ENCODE results near the gene RAMP2. TPM values are rescaled to one million over a fixed set of nuclear protein-coding genes. Genes with fewer than 3 reads are reported as not detected.

The RAMP2 gene
- total RNA-seq, 1 donor from 2014 or later: 127 TPM

DNA sequence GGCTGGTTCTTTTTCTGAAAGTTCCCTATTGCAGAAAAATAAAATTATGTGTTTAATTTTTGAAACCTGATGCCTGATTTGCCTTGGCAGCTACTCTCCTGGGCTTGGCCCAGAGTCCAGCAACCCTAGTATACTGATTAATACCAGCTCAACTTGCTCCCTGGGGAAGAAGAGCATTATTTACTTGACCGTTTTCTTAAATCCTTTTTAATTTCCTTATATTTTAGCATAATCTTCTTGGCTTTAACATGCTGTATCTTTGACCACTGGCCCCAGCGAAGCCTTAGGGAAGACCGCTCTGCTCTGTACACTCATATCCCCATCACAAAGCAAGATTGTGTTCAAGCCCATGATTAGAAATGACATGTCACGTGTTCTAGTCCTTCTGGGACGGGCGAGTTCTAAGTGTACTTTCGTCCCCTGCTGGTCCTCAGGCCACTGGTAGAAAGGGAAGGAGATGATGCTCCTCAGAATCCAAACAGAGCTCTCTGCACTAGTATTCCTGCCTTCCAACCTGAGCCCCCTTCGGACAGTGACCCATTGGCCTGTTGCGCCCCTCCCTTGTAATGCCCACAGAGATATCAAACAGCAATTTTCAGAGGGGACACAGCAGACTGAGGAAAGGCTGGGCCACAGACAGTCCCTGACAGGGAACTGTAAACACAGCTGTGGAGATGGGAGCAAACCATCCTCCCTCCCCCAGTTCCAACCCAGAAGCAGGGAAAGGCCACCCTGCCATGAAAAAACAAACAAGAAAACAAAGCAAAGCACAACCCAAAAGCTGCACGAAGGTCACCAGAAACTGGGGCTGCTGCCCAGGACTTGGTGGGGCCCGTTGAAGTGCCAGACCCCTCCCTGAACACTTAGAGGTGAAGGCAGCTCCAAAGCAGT is 11.9 kb upstream of the RAMP2 start:
- H3K4me1 ChIP-seq: peaks cover 33% of the 10 kb centered on the region
- no peaks in the 10 kb centered on the region for H3K9me3 ChIP-seq
- no peak overlapping the region for H3K4me3 ChIP-seq
- DNase-seq: no peak
- intact Hi-C loops (cut with DNase I): no loop called here
- H3K36me3 ChIP-seq: no peaks in the 10 kb centered on the region
- ATAC-seq: no peak
- H3K27ac ChIP-seq: peak overlapping the region; percentile 19
- no peaks in the 10 kb centered on the region for H3K27me3 ChIP-seq (ENCODE audit: low read depth)
- TF ChIP-seq, protein P1, sequence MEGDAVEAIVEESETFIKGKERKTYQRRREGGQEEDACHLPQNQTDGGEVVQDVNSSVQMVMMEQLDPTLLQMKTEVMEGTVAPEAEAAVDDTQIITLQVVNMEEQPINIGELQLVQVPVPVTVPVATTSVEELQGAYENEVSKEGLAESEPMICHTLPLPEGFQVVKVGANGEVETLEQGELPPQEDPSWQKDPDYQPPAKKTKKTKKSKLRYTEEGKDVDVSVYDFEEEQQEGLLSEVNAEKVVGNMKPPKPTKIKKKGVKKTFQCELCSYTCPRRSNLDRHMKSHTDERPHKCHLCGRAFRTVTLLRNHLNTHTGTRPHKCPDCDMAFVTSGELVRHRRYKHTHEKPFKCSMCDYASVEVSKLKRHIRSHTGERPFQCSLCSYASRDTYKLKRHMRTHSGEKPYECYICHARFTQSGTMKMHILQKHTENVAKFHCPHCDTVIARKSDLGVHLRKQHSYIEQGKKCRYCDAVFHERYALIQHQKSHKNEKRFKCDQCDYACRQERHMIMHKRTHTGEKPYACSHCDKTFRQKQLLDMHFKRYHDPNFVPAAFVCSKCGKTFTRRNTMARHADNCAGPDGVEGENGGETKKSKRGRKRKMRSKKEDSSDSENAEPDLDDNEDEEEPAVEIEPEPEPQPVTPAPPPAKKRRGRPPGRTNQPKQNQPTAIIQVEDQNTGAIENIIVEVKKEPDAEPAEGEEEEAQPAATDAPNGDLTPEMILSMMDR (IDR thresholded peaks at IDR 0.05): no peak

DNA sequence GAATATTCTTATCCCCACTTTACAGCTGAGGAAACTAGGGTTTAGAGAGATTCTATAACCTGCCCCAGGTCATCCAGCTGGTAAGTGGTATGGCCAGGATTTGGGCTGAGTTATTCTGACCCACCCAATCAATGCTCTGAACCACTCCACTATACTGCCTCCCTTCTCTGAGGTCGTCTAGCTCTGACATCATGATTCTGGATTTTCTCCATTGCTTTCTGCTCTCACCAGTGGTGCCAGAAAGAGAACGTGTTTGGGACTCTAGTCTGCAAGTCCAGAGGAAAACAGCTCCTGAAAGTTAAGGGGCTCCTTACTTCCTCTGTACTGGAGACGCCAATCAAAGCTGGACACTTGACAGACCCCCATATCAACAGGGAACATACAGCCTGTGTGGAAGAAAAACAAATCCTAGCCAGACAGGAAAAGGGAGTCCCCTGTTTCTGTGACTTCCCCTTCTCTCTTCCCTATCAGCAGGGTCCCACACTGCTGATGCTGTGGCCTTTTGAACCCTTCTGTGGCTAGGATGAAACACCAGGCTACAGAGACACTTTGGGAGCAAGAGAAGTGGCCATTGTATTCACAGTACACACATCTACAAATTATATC is 10.2 kb upstream of the RAMP2 start:
- no peak overlapping the region for H3K4me3 ChIP-seq
- peak in 1 of 2 donors; percentile 68 for ATAC-seq
- no peaks in the 10 kb centered on the region for H3K9me3 ChIP-seq
- no peaks in the 10 kb centered on the region for H3K36me3 ChIP-seq
- TF ChIP-seq, protein P1 (IDR thresholded peaks at IDR 0.05): no peak
- peak overlapping the region; percentile 19 for H3K27ac ChIP-seq
- no peaks in the 10 kb centered on the region for H3K27me3 ChIP-seq (ENCODE audit: low read depth)
- intact Hi-C loops (cut with DNase I): no loop called here
- DNase-seq: no peak
- H3K4me1 ChIP-seq: peaks cover 26% of the 10 kb centered on the region

DNA sequence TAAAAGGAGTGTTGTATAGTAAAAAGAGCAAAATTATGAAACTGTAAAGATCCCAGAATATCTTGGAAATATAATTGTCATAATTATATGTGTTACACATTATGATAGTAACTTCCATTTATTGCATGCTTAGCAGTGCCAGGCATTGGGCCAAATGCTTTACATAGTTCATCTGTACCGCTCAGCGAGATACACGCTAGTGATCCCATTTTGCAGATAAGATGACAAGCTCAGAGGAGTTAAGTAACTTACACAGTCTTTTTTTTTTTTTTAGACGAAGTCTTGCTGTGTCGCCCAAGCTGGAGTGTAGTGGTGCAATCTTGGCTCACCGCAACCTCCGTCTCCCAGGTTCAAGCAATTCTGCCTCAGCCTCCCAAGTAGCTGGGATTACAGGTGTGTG is 9.4 kb upstream of the RAMP2 start:
- Histone ChIP-seq H3K27ac (no peak overlapping the region), H3K9me3 (no peaks in the 10 kb centered on the region), H3K27me3 (ENCODE audit: low read depth) (no peaks in the 10 kb centered on the region), H3K4me3 (no peak overlapping the region), H3K4me1 (peaks cover 26% of the 10 kb centered on the region), H3K36me3 (no peaks in the 10 kb centered on the region)
- intact Hi-C loops (cut with DNase I): no loop called here
- no peak for ATAC-seq
- DNase-seq: no peak
- TF ChIP-seq, protein P1 (IDR thresholded peaks at IDR 0.05): no peak

DNA sequence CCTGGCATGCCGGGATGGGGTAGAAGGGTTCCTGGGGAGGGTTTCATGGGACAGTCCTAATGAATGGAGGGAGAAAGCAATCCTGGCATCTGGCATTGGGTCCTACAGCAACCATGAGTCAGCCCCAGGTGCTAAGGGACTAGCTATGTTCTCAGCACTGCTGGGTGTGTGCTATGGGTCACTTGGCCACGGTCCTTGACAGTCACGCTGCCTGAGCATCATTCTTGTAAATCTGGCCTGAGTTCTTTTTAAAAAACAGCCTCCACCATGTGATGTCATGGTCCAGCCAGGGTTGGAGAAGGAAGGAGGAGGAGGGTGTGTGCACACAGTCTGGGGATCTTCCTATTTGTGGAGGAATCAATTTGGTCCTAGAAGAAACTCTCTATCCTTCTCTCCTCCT is 6.2 kb upstream of the RAMP2 start:
- TF ChIP-seq, protein P1 (IDR thresholded peaks at IDR 0.05): no peak
- intact Hi-C loops (cut with DNase I): no loop called here
- ATAC-seq (peak in 1 of 2 donors; percentile 37), DNase-seq (no peak)
- H3K4me3 ChIP-seq: no peak overlapping the region
- no peak overlapping the region for H3K27ac ChIP-seq
- H3K36me3 ChIP-seq: no peaks in the 10 kb centered on the region
- peaks cover 21% of the 10 kb centered on the region for H3K4me1 ChIP-seq
- H3K9me3 ChIP-seq: no peaks in the 10 kb centered on the region
- H3K27me3 ChIP-seq (ENCODE audit: low read depth): no peaks in the 10 kb centered on the region

DNA sequence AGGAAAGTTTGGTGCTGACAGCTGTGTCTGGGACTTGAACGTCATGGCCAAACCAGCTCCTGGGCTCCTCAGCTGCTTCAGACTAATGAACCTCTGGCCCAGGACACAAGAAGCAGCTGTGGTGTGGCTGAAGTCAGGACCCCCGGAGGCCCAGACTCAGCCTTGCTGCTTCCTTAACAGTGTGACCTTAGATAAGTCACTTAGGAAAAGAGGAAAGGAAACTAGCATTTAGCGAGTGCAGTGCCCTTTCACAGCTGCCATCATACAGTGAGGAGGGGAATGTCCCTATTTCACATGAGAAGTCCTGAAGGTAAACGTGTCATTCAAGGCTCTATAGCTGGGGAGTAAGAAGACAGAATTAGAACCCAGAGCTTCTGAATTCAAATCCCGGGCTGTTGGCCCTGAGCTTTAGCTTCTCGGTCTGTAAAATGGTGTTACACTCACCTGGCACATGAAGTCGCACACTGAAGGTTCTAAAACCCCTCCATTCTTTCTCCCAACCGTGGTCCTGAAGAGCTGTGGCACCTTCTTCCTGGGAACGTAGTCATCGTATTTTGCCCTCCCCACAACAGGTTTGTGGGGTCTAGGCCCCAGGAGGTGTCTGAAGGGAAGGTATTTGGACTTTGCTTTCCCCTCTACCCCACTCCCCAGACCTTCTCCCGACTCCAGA is 910 bp upstream of the RAMP2 start:
- peak overlapping the region; percentile 83 for H3K27ac ChIP-seq
- H3K4me1 ChIP-seq: peaks cover 19% of the 10 kb centered on the region
- no peak for DNase-seq
- no peak for ATAC-seq
- intact Hi-C loops (cut with DNase I): loop anchor here (5.0 kb wide), 1 partner anchor 38 kb away; no protein-coding TSS in a partner anchor
- H3K9me3 ChIP-seq: no peaks in the 10 kb centered on the region
- peaks cover 15% of the 10 kb centered on the region for H3K27me3 ChIP-seq (ENCODE audit: low read depth)
- TF ChIP-seq, protein P1 (IDR thresholded peaks at IDR 0.05): no peak
- H3K36me3 ChIP-seq: no peaks in the 10 kb centered on the region
- peak overlapping the region; percentile 68 for H3K4me3 ChIP-seq
